ENCODE results near the gene OR2J2. TPM values are rescaled to one million over a fixed set of nuclear protein-coding genes. Genes with fewer than 3 reads are reported as not detected.
"Not testable (repeated sequence)": the region's sequence is repeated elsewhere in the genome, so short reads cannot be mapped to it uniquely, and the experiment has no call there.

OR2J2 gene
- total RNA-seq (2021) = not detected in 2 replicates
- percentile 6 among the genes with signal in this experiment for Bru-seq, nascent RNA
- not detected for BruChase-seq, experiment 1, labeled RNA remaining after a 2-hour chase
- not detected for BruChase-seq, experiment 2, labeled RNA remaining after a 6-hour chase
- long read RNA-seq = 0 reads

DNA sequence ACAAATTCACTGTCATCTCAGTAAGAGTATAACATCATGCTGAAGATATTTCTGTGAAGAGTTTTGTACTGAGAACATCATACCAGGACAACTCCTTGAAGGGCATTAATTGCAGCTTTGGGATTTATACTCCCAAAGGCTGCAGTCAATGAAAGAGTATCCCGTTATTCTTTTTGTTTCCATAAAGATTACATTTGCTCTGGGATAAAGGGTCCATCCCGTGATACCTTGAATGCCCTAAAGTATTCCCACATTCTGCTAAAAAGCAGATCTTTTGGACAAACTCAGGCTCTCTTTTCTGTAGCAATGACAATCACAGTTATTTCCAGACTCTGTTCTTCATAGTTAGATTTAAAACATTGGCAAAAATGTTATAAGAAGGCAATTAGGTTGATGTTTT lies at the start of gene OR2J2:
Gene OR2J2, plus strand, starts transcription at position 301 of the 400 bp plus-strand sequence. CDS start 2,729 bp downstream, outside the sequence.
- DNase-seq (ENCODE audit: low spot score); H3K9me3 ChIP-seq (ENCODE audit: low read depth, low read length, poor library complexity, severe bottlenecking); BruUV-seq (replicated peaks); H3K4me1 ChIP-seq (ENCODE audit: insufficient read depth, low read length, poor library complexity, severe bottlenecking); CTCF ChIA-PET; POLR2A ChIA-PET (ENCODE audit: low non-redundant PET); H3K27ac ChIP-seq (ENCODE audit: low read depth, low read length, poor library complexity, severe bottlenecking); H3K4me3 ChIP-seq (ENCODE audit: low read depth, low read length, poor library complexity, severe bottlenecking); intact Hi-C loops (cut with micrococcal nuclease; ENCODE audit: unreplicated experiment); H3K36me3 ChIP-seq (ENCODE audit: insufficient read depth, low read length, poor library complexity, severe bottlenecking): not testable (repeated sequence)
- peaks cover 32% of the 10 kb centered on the region for H3K27me3 ChIP-seq (replicated peaks; ENCODE audit: insufficient read depth, low read depth, low read length, poor library complexity)

DNA sequence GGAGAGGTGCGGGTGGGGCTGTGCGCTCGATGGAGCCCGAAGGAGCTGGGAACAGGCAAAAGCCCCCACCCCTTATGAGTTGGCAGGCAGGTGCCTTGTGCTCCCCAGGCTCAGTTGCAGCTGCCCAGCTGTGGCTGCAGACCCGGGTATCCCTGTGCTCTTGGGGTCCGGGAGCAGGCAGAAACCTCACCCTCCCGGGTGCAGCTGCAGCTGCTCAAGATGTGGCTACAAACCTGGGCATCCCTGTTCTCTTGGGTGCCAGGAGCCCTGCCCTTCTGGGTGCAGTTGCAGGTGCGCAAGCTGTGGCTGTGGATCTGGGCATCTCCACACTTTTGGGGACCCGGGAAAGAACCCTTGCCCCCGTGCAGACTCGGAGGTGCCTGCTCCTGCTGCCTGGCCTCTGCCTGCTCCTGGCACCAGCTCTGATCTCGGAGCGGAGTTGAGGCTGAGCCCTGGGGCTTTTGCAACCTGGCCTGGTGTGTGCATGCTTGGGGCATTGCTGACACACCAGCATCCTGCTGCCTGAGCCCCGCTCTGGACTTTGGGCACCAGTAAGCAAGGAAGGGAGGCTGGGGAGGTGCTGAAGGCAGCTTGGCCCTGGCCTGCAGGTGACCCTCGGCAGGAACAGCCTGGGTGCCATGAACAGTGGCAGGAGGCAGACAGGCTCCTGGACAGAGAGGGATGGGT lies 41.2 kb upstream of the OR2J2 start:
- no peaks in the 10 kb centered on the region for H3K4me1 ChIP-seq (ENCODE audit: insufficient read depth, low read length, poor library complexity, severe bottlenecking)
- TF ChIP-seq EZH2 (IDR thresholded peaks at IDR 0.05; ENCODE audit: borderline replicate concordance, low read depth, low read length, poor library complexity, severe bottlenecking) = no peak
- TF ChIP-seq, protein P1, sequence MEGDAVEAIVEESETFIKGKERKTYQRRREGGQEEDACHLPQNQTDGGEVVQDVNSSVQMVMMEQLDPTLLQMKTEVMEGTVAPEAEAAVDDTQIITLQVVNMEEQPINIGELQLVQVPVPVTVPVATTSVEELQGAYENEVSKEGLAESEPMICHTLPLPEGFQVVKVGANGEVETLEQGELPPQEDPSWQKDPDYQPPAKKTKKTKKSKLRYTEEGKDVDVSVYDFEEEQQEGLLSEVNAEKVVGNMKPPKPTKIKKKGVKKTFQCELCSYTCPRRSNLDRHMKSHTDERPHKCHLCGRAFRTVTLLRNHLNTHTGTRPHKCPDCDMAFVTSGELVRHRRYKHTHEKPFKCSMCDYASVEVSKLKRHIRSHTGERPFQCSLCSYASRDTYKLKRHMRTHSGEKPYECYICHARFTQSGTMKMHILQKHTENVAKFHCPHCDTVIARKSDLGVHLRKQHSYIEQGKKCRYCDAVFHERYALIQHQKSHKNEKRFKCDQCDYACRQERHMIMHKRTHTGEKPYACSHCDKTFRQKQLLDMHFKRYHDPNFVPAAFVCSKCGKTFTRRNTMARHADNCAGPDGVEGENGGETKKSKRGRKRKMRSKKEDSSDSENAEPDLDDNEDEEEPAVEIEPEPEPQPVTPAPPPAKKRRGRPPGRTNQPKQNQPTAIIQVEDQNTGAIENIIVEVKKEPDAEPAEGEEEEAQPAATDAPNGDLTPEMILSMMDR (conservative IDR thresholded peaks at IDR 0.05; ENCODE audit: low read depth, low read length) = no peak
- H3K36me3 ChIP-seq (ENCODE audit: insufficient read depth, low read length, poor library complexity, severe bottlenecking) = no peaks in the 10 kb centered on the region
- no TSS peak for BruUV-seq (replicated peaks)
- no peak overlapping the region for H3K27ac ChIP-seq (ENCODE audit: low read depth, low read length, poor library complexity, severe bottlenecking)
- H3K4me3 ChIP-seq (ENCODE audit: low read depth, low read length, poor library complexity, severe bottlenecking) = no peak overlapping the region
- POLR2A ChIA-PET (ENCODE audit: low non-redundant PET) = no interaction called here
- CTCF ChIA-PET = no interaction called here
- intact Hi-C loops (cut with micrococcal nuclease; ENCODE audit: unreplicated experiment) = no loop called here
- DNase-seq (ENCODE audit: low spot score) = no peak
- H3K9me3 ChIP-seq (ENCODE audit: low read depth, low read length, poor library complexity, severe bottlenecking) = no peaks in the 10 kb centered on the region
- peaks cover 42% of the 10 kb centered on the region for H3K27me3 ChIP-seq (replicated peaks; ENCODE audit: insufficient read depth, low read depth, low read length, poor library complexity)

DNA sequence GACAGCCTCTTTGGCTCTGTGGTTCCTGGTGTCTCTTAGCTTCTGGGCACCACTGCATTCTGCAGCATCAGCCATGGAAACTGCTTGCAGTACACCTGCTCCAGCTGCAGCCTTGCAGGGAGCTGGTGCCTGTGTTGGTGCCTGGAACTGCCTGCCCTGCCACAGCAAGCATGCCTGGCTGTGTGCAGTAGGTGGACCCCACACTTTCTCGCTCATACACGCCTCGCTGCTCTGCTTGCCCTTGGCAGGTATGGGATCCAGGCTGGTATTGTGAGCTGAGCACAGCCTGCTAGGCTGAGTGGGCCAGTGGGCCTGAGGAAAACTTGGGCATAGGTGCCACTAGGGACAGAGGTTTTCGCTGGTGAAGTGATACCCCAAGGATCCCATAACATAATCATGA lies 40.1 kb upstream of the OR2J2 start:
- H3K27ac ChIP-seq (ENCODE audit: low read depth, low read length, poor library complexity, severe bottlenecking) = no peak overlapping the region
- TF ChIP-seq EZH2 (IDR thresholded peaks at IDR 0.05; ENCODE audit: borderline replicate concordance, low read depth, low read length, poor library complexity, severe bottlenecking) = no peak
- TF ChIP-seq, protein P1 (conservative IDR thresholded peaks at IDR 0.05; ENCODE audit: low read depth, low read length) = no peak
- POLR2A ChIA-PET (ENCODE audit: low non-redundant PET) = no interaction called here

DNA sequence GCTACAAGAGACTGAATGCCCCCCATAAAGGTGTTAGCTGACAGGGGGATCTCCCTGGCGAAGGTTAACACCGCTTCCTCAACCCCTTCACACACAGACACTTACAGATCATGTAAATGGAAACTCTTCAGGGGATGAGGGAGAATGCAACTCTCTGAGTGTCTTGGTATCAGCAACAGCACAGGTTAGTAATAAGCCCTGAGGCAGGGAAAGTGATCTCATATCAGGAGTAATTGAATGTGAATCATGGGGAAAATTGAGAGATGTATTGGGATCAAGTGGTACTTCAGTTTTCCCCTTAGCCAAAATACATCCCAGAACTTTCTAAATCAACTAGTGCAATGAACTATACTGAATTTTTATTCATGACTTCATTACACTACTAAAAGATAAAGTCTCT lies 39.0 kb upstream of the OR2J2 start:
- H3K4me1 ChIP-seq (ENCODE audit: insufficient read depth, low read length, poor library complexity, severe bottlenecking) = no peaks in the 10 kb centered on the region
- intact Hi-C loops (cut with micrococcal nuclease; ENCODE audit: unreplicated experiment) = no loop called here
- BruUV-seq (replicated peaks) = no TSS peak
- no peak for DNase-seq (ENCODE audit: low spot score)
- H3K36me3 ChIP-seq (ENCODE audit: insufficient read depth, low read length, poor library complexity, severe bottlenecking) = no peaks in the 10 kb centered on the region
- no peak overlapping the region for H3K27ac ChIP-seq (ENCODE audit: low read depth, low read length, poor library complexity, severe bottlenecking)
- ChIA-PET CTCF (no interaction called here), POLR2A (ENCODE audit: low non-redundant PET) (no interaction called here)
- TF ChIP-seq EZH2 (IDR thresholded peaks at IDR 0.05; ENCODE audit: borderline replicate concordance, low read depth, low read length, poor library complexity, severe bottlenecking) = no peak
- TF ChIP-seq, protein P1 (conservative IDR thresholded peaks at IDR 0.05; ENCODE audit: low read depth, low read length) = no peak
- H3K4me3 ChIP-seq (ENCODE audit: low read depth, low read length, poor library complexity, severe bottlenecking) = no peak overlapping the region
- peaks cover 56% of the 10 kb centered on the region for H3K27me3 ChIP-seq (replicated peaks; ENCODE audit: insufficient read depth, low read depth, low read length, poor library complexity)
- no peaks in the 10 kb centered on the region for H3K9me3 ChIP-seq (ENCODE audit: low read depth, low read length, poor library complexity, severe bottlenecking)

More for the DNA sequence above, 40.1 kb upstream of the OR2J2 start:
- intact Hi-C loops (cut with micrococcal nuclease; ENCODE audit: unreplicated experiment) = no loop called here
- no peaks in the 10 kb centered on the region for H3K4me1 ChIP-seq (ENCODE audit: insufficient read depth, low read length, poor library complexity, severe bottlenecking)
- CTCF ChIA-PET = no interaction called here
- H3K9me3 ChIP-seq (ENCODE audit: low read depth, low read length, poor library complexity, severe bottlenecking) = no peaks in the 10 kb centered on the region
- no peak for DNase-seq (ENCODE audit: low spot score)
- no peak overlapping the region for H3K4me3 ChIP-seq (ENCODE audit: low read depth, low read length, poor library complexity, severe bottlenecking)
- peaks cover 50% of the 10 kb centered on the region for H3K27me3 ChIP-seq (replicated peaks; ENCODE audit: insufficient read depth, low read depth, low read length, poor library complexity)
- no peaks in the 10 kb centered on the region for H3K36me3 ChIP-seq (ENCODE audit: insufficient read depth, low read length, poor library complexity, severe bottlenecking)
- no TSS peak for BruUV-seq (replicated peaks)

Measured in A673 (cell line).